GM19023 (cell line): Measurements from ENCODE around the gene CELF1.
"Not testable (repeated sequence)": the region's sequence is repeated elsewhere in the genome, so short reads cannot be mapped to it uniquely, and the experiment has no call there.

Experiments used
- ATAC-seq: cut with Tn5 transposase; IDR thresholded peaks from one replicate; pipeline ENCODE4 v1.9.1; 2021; ENCODE audit warnings: mild to moderate bottlenecking, moderate library complexity; ENCODE audit not compliant: unreplicated experiment

Gene CELF1

DNA sequence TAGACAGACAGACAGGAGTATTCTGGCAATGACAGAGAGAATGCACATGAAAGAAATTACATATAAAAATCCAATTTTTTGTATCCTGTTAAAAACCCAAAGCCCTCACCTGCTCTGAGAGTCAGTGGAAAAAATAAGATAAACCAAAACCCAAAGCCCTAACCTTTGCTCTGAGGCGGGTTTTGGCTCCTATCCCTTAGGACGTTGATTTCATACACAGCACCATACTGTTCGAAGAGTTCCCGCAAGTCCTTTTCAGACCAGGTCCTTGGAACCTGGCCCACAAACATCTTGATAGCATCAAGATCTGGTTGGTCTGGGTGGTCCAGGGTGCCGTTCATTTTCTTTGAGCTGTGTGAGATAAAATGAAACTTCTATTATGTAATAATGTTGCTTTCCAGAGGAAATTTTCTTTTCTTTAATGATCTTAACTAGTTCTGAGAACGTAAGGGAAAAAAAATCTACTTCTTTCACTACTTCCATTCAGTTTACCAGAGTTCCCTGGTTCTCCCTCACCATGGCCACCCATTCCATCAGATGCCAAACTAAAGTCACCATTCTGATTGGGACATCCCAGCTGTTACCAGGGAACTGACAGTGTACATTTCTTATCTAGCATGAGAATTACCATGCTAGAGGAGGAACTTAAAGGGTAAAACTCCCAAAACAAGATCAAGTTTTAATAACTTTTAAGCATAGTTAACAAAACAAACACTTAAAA, 64.1 kb downstream of the CELF1 start:
- ATAC-seq = no peak

DNA sequence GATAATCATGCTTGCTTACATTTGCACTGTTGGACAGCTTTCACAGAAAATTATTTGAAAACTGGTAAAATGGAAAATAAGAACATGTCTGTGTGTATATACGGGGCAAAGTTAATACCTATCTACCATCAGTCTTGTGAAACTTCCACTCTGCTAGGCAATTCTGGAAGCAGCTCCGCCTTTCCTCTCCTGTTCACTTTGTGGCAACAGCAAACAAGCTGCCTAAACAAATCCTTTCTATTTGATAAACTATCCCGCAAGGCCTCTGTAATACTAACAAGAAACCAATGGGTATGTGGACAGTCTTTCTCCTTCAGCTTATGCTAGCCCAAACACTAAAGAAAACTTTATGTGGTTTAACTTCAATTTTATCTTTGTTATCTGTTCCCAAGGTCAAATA, 64.8 kb downstream of the CELF1 start:
- ATAC-seq = no peak

DNA sequence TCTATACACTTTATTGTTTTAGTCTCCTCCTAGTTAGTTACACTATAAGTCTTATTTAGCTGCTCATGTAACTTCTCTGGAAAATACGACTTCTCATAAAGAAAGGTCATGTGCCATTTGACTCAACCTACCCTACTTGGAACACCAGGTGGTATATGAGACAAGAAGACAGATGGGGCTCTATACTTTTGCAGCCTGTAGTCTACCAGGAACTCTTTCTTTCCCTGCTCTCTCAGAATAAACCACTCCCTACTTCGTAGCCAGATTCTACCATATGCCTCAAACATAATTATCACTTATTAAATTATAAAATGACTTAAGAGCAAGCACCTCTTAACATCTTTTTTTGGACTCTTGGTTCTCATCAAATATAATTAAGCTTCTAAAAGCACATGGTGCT, 65.5 kb downstream of the CELF1 start:
- ATAC-seq = no peak

DNA sequence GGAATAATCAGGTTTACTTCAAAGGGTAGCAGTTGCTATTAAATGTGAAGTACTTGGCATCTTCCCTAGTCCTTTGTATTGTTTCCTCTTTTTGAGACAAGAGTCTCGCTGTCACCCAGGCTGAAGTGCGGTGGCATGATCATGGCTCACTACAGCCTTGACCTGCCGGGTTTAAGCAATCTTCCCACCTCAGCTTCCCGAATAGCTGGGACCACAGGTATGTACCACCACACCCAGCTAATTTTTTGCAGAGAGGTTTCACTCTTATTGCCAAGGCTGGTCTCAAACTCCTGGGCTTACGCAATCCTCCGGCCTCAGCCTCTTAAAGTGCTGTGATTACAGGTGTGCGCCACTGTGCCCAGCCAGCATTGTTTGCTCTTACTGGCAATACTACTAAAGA, 67.8 kb downstream of the CELF1 start:
- ATAC-seq = no peak

DNA sequence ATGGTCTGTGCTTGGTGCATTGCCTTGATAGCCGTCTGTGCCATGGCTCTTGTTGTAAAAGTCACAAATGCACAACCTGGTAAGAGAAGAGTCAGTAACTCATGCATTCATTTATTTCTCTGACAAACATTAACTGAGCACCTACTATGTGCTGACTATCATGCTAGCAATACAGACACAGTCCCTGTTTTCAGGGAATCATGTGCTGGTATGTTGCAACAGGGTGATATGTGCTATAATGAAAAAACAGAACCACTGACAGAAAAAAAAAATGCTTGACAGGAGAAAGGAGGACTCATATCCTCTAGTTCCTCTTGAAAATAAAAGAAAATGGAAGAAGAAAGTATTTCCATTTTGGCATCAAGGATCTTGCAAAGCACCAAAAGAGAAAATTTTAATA, 69.5 kb downstream of the CELF1 start:
- no peak for ATAC-seq

DNA sequence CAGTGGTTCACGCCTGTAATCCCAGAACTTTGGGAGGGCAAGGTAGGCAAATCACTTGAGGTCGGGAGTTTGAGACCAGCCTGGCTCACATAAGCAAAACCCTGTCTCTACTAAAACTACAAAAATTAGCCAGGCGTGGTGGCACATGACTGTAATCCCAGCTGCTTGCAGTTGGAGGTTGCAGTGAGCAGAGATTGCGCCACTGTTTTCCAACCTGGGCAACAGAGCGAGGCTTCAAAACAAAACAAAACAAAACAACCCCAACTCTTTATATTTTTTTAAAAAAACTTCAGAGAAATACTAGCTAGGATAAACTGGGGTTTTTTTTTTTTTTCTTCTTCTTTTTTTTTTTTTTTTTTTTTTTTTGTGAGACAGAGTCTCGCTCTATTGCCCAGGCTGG, 72.2 kb downstream of the CELF1 start:
- ATAC-seq = no peak

DNA sequence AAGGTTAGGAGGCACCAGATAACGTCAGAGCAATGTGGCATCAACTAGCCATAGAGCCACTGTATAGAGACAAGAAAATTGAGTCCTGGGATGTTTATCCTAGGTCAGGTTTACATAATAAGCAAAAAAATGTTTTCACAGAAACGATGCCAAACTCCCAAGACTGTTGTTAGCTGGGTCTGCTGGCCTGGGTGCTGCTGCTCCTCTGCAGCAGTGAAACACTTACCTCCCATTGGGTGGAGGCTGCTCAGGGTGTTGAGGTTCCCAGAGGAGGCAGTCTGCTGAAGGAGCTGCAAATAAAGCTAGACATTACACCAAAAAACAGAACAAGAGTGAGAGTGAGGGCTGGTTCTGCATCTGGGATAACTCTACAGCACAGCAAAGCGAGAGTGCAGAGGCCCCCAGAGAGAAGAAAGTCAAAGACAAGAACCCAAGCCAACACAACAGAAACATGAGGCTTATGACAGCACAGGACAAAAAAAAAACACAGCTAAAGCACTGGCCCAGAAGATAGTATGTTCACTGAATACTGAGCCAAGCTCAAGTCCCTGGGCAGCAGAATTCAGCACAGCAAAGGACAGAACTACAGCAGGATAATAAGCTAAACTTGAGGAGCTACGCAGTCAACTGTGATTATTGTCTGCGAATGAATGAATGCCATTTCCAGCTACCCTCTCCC, 74.1 kb downstream of the CELF1 start:
- ATAC-seq = no peak

DNA sequence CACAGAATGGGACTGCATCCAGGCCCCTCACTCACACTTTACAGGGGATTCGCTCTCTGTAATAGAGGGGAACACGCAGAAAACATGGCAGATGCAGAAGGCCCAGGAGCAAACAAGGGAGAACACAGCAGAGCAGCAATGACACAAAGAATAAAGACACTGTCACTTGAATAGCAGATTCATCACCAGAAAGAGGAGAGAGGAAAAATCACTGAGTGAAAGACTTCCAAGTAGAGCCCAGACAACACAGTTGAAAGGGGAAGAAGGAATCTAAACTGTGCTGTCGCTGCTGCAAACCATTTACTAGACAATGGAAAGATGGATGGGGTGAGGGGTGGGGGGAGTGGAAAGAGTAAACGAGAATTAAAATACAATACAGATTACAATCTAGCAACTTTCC, 75.2 kb downstream of the CELF1 start:
- ATAC-seq = no peak

DNA sequence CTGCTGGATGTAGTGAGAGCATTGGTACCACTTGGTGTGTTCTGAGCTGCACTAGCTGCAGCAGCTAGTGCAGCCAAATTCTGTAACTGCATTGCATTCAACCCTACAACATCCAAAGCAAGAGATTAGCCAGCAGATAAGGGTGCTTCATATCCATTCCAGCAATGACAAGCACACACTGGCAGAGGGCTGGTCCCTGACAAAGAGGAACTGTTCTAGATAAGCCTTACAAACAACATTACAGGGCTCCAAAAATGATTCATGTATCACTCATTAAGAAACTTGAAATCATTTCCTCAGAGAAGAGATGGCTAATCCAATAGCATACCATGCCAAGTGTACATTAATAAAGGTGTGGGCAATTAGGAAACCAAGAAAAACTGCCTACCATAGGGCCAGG, 75.6 kb downstream of the CELF1 start:
- no peak for ATAC-seq

DNA sequence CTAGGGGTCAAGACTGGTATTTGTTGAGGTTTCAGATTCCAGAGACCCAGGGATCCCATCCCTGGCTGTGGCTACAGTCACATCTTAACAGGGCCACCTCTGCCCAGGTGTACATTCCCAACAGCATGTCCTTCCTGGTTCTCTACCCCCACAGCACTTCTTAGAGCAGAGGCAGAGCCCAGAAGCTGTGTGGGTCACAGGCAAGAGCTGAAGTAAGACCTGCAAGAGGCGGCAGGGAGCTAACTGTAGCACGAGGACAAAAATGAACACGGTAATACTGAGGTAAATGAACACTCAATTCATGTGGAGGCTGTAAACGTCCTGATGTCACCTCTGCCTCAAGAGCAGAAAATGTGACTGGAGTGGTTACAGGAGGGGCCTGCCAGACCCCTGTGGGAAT, 82.3 kb downstream of the CELF1 start:
- no peak for ATAC-seq

DNA sequence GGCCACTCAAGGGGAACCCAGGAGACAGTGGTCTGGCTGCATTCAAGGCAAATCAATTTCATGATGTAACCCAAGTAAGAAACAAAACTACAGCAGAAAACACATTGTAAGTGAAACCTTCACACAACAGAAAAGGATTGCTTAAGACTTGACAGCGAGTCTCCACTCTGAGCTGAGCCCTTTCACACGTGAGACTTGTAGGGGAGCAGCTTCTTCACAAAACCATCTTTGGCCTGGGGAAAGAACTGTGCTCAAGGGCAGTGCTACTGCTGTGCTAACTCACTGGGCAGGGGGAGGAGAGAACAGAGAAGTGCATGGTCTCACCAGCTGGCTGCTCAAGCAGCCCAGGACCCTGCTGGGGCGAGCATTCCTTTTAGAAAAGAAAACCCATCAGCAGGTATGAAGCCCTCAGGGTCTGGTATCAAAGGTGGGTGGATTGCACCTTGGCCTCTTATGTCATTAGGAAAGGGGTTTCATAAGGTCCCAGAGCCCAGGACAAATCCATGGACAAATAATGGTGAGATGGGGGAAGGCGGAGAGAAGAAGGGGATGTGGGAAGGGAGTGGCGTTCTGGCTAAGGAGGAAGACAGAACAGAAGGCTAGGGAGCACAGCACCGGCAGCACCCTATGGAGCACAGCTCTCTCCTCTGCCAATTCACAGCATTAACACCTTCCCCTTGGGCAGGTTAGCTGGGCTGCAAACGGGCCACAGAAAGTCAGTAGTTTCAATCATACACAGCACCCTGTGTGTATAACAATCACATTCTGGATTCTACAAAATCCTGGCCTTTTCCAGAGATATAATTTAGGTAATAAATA, 83.4 kb downstream of the CELF1 start:
- ATAC-seq = no peak

DNA sequence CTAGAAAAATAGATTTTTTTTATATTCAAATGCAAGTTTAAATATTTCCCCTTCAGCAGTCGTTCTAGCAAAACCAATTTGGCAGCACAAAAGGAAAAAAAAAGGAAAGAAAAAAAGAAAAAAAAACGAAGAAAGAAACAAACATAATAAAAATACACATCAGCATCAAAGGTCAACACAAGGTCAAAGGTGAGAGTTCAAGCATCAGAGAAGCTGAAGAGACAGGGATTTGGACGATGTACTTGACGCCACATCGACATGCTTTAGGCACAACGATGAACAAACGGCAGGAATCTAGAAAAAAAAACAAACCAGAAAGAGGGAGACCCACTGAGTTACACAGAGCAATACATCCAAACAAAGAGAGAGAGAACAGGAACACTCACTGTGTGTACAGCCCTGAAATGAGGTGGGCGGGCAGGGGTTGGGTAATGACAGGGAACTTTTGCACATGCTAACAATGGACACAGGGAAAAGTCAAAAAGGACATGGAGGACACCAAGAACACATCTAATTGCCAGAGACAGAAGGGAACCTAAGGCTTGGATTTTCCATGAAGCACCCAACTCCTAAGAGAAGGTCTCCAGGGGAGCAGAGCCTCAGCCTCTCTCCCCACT, 84.2 kb downstream of the CELF1 start:
- no peak for ATAC-seq

DNA sequence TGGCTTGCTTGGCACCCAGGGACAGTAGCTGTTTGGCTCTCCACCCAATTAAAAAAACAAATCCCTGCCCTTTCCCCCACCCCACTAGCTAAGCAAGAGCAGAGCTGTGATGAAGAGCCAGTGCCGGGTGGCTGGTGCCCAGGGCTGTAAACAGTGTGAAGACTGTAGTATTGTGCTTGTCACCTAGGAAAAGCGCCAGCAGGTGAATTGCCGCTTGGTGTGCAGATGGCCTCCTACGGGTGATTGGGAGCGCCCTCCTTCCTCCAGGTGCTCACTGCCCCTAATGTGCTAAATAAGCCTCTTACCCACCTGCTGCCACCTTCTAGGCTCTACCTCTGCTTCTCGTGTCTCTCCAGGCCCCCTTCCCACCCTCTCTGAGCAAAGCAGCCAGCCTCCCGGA, 85.6 kb downstream of the CELF1 start:
- no peak for ATAC-seq

DNA sequence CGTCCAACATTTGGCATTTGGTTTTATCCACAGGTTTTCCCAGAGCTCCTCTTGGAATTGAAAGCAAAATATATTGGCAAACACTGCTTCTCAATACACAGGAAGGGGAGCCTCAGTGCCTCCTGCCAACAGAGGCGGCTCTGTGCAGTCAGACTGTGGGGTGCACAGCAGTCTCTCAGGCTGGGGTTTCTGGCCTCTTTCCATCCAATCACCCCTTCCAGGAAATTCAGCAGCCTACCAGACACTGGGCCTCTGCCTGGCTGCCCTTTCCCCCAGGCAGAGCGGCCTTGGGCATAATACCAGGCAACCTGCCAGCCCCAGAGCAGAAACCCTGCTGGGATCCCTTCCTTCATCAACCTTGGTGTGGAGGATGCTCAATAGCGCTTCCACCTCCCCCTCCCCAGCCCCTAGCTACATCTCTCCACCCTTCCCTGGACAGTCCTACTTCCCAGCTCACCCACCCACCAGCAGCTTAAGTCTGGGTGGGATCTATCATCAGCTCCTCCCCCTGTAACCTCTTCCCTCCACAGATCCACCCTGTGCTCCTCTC, 86.2 kb downstream of the CELF1 start:
- ATAC-seq = no peak

DNA sequence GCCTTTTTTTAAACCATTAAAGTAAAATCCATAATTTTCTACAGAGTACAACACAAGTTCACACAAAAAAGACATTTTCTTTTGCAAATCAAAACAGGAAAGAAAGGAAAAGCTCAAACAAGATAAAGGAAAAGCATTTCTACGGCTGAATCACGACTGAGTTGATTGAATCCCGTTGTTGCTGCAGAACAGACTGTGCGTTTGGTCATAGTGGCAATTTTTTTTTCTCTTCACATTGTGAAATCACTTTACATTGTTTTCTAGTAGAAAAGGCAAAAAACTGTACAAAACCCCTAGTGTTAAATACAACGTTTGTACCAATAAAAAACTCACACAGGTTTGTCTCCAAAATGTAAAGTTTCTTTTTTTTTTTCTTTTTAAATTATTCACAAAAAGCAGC, 86.7 kb downstream of the CELF1 start:
- no peak for ATAC-seq

DNA sequence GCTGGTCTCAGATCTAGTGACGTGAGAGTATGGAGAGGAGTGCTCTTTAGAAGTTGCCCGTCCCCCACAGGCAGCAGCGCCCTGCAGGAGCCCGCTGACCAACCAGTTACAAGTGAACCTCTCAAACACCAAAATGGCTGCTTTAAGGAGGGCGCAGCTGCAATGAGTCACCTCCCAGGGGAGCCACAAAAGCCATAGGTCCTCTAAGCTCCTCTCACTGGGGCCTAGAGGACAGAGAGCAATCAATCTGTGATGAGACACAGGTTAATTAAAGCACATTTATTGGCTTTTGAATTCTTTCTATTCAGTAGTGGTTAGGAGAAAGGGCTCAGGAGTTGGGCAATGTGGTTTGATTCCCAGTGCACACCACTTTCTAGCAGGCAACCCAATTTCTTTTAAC, 88.4 kb downstream of the CELF1 start:
- no peak for ATAC-seq

DNA sequence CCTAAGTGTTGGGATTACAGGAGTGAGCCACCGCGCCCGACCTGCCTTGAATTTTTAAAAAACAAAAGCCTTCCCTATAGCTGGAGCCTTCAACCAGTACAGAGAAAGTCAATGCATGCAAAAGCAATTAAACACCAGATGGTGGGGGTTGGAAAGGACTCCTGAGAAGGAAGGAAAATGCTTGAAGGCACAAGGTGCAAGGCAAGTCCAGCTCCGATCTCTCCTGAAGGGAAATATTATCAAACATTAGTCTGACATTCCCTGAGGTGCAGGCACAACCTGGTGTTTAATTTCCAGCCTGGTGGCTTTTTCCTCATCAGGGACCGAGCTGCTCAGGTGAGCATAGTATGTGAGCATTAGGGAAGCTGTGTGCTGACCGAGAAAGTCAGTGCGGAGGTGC, 91.1 kb downstream of the CELF1 start:
- no peak for ATAC-seq

DNA sequence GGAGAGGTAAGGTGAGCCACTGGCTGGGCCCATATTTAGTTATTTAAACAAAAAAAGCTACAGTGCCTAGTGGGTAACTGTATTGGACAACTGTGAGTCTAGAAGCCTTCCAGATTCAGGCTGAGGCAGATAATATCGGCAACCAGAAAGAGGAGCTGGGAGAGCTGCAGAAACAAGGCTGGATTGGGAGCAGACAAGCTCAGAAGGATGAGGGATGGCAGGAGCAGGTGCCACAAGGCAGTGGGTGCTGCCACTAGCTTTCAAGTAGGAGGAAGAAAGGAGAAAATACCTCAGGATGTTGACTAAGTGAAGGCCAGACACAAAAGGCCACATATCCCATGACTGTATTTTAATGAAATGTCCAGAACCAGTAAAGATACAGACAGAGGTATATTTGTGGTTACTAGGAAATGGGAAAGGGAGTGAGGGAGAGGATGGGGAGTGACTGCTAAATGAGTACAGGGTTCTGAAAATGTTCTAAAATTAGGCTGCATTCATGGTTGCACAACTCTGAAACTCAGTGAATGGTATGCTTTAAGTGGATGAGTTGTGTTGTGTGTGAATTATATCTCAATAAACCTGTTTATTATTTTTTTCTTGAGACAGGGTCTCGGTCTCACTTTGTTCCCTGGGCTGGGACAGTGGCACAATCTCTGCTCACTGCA, 92.2 kb downstream of the CELF1 start:
- no peak for ATAC-seq

DNA sequence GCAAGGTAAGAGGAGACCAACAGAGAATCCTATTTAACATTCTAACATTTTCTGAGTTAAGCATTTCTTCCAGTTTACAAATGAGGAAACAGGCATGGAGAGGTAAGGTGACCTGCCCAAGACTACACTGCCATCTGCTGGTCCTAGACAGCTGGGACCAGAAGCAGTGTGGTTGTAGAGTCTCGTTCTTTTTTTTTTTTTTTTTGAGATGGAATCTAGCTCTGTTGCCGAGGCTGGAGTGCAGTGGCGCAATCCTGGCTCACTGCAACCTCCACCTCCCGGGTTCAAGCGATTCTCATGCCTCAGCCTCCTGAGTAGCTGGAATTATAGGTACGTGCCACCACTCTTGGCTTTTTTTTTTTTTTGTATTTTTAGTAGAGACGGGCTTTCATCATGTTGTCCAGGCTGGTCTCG, 98.7 kb downstream of the CELF1 start:
- ATAC-seq = not testable (repeated sequence)

DNA sequence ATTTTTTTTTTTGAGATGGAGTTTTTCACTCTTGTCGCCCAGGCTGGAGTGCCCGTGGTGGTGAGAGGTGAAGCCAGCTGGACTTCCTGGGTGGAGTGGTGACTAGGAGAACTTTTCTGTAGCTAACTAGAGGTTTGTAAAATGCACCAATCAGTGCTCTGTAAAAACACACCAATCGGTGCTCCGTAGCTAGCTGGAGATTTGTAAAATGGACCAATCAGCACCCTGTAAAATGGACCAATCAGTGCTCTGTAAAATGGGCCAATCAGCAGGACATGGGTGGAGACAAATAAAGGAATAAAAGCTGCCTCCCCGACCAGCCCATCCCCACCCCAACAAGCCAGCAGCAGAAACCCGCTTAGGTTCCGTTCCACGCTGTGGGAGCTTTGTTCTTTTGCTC, 99.6 kb downstream of the CELF1 start:
- no peak for ATAC-seq

DNA sequence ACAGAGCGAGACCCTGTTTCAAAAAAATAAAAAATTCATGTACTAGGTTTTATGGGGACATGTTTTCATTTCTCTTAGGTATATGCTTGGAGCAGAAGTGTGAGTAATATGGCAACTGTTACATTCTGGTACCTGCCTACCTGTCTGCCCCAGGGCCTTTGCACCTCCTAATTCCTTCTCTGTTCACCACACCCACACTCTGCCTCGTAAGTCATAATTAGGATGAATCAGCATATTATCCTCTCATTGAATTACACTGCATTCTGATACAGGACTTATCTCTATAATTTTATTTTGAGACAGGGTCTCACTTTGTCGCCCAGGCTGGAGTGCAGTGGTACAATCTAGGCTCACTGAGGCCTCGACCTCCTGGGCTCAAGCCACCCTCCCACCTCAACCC, 100.9 kb downstream of the CELF1 start:
- no peak for ATAC-seq
